ENCODE results near the gene IMPA2.

DNA sequence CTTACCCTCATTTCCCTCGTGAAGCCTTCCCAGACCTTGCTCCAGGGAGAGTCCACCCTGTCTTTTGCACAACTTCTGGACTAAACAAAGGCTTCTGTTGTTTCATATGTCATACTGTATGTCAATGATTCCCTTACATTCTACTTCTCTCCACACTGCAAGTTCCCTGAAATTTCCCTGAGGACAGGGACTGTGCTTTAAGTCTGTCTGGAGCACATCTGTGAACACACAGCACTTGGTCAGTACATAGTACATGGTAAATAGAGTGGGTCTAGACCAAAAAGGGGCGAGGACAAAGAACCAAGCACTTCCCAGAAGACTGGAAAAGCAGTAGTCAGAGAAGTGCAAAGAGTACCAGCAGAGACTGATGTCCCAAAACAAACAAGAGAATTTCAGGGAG lies 23.7 kb upstream of the IMPA2 start:
- TF ChIP-seq, protein P1, sequence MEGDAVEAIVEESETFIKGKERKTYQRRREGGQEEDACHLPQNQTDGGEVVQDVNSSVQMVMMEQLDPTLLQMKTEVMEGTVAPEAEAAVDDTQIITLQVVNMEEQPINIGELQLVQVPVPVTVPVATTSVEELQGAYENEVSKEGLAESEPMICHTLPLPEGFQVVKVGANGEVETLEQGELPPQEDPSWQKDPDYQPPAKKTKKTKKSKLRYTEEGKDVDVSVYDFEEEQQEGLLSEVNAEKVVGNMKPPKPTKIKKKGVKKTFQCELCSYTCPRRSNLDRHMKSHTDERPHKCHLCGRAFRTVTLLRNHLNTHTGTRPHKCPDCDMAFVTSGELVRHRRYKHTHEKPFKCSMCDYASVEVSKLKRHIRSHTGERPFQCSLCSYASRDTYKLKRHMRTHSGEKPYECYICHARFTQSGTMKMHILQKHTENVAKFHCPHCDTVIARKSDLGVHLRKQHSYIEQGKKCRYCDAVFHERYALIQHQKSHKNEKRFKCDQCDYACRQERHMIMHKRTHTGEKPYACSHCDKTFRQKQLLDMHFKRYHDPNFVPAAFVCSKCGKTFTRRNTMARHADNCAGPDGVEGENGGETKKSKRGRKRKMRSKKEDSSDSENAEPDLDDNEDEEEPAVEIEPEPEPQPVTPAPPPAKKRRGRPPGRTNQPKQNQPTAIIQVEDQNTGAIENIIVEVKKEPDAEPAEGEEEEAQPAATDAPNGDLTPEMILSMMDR (conservative IDR thresholded peaks at IDR 0.05; ENCODE audit: low read length): no peak
- TF ChIP-seq EZH2phosphoT487 (IDR thresholded peaks at IDR 0.05; ENCODE audit: borderline replicate concordance): no peak
